HepG2 (cell line): ENCODE results near the gene PLB1. TPM values are rescaled to one million over a fixed set of nuclear protein-coding genes. Genes with fewer than 3 reads are reported as not detected.

Source experiments
- ATAC-seq: fragments of 200-7000 bp; cut with Tn5 transposase; 3 replicates; pipeline ENCODE4 v1.9.1; 2020; ENCODE audit warnings: mild to moderate bottlenecking, moderate library complexity
- BruUV-seq: library from RNA; stranded (reverse); fragments of 400-500 nt; replicated peaks from 2 replicates; lab custom pipeline; 2021; lab: Mats Ljungman, UMichigan
- CTCF ChIA-PET: fragments of 300-600 bp; formaldehyde crosslinking; extraction: SDS; loops from one replicate; lab custom pipeline; 2021; ENCODE audit warnings: low total read pairs, inconsistent platforms, low intra/inter-chr PET ratio; lab: Yijun Ruan, JAX
- POLR2A ChIA-PET: fragments of 350-600 bp; sonication (Branson Sonifier 250); formaldehyde crosslinking; loops from one replicate; lab custom pipeline; 2020; ENCODE audit warnings: antibody characterized with exemption, inconsistent platforms; lab: Yijun Ruan, JAX
- DNase-seq: peaks from one replicate; pipeline ENCODE4 v3.0.0-alpha.2; 2015; ENCODE audit warnings: low spot score
- FAIRE-seq: peaks from 3 replicates; lab custom pipeline; 2011; peaks lifted over from hg19 to GRCh38; lab: Jason Lieb, UNC
- H2AFZ ChIP-seq: one replicate; pipeline ENCODE4 v1.6.1; 2011; ENCODE audit warnings: low read length, inconsistent platforms
- H3K27ac ChIP-seq: fragments of 300-600 bp; 3 replicates; pipeline ENCODE4 v1.8.0; 2011; ENCODE audit warnings: mixed run types, mild to moderate bottlenecking, mixed read lengths, low read length, inconsistent platforms; ENCODE audit not compliant: insufficient read depth; ENCODE audit errors: extremely low read length
- H3K27me3 ChIP-seq, 2 experiments: fragments of 200-600 bp in 1 of 2; 2 replicates in 1 of 2; 3 replicates in 1 of 2; pipeline versions ENCODE4 v1.6.0 to v1.8.0; 2011; ENCODE audit warnings: low read length in 2 of 2, mild to moderate bottlenecking in 2 of 2, moderate library complexity in 2 of 2, inconsistent platforms in 1 of 2; ENCODE audit not compliant: insufficient read depth in 2 of 2, control insufficient read depth in 1 of 2
- H3K36me3 ChIP-seq, 2 experiments: fragments of 200-600 bp in 1 of 2; replicated peaks in 1 of 2; 2 replicates in 1 of 2; 3 replicates in 1 of 2; pipeline versions ENCODE4 v1.5.1 to v1.8.0; 2011; ENCODE audit warnings: low read length in 2 of 2, inconsistent platforms in 1 of 2; ENCODE audit not compliant: insufficient read depth in 2 of 2, control insufficient read depth in 1 of 2
- H3K4me1 ChIP-seq: 2 replicates; pipeline ENCODE4 v1.5.1; 2012; ENCODE audit warnings: low read length, inconsistent platforms; ENCODE audit not compliant: insufficient read depth
- H3K4me2 ChIP-seq: 2 replicates; pipeline ENCODE4 v1.6.0; 2011; ENCODE audit warnings: low read depth, low read length, inconsistent platforms
- H3K4me3 ChIP-seq, 3 experiments: fragments of 200-600 bp in 1 of 3; sonication (generic), shearing (Covaris generic) in 1 of 3; replicated peaks in 1 of 3; 2 replicates each; pipeline ENCODE4 v1.5.1; 2011 to 2016; ENCODE audit warnings: low read length in 3 of 3, inconsistent platforms in 2 of 3, low read depth in 2 of 3, mild to moderate bottlenecking in 2 of 3, control low read depth in 1 of 3, mixed read lengths in 1 of 3; ENCODE audit not compliant: insufficient read depth in 1 of 3
- H3K79me2 ChIP-seq: one replicate; pipeline ENCODE4 v1.6.1; 2011; ENCODE audit warnings: low read length, inconsistent platforms; ENCODE audit not compliant: insufficient read depth
- H3K9ac ChIP-seq: 2 replicates; pipeline ENCODE4 v1.6.0; 2011; ENCODE audit warnings: mild to moderate bottlenecking, low read depth, low read length, inconsistent platforms; ENCODE audit not compliant: insufficient read depth
- H3K9me3 ChIP-seq: 2 replicates; pipeline ENCODE4 v1.5.1; 2012; ENCODE audit warnings: mild to moderate bottlenecking, low read length
- H4K20me1 ChIP-seq: 2 replicates; pipeline ENCODE4 v1.6.0; 2011; ENCODE audit warnings: inconsistent platforms, mild to moderate bottlenecking, low read length, moderate library complexity; ENCODE audit not compliant: insufficient read depth
- FOXO1 ChIP-seq: sonication (generic); formaldehyde crosslinking; IDR thresholded peaks from 2 replicates; pipeline ENCODE4 v1.4.0; 2020; ENCODE audit warnings: missing genetic modification reagents
- GTF3A ChIP-seq: sonication (generic); formaldehyde crosslinking; conservative IDR thresholded peaks from 2 replicates; pipeline ENCODE4 v1.4.0; 2020; ENCODE audit warnings: mild to moderate bottlenecking, missing genetic modification reagents
- KDM4B ChIP-seq: sonication (generic); formaldehyde crosslinking; IDR thresholded peaks from 2 replicates; pipeline ENCODE4 v1.4.0; 2020; ENCODE audit warnings: missing genetic modification reagents
- MZF1 ChIP-seq: sonication (generic); formaldehyde crosslinking; IDR thresholded peaks from 2 replicates; pipeline ENCODE4 v1.8.1; 2023; ENCODE audit warnings: mild to moderate bottlenecking, missing genetic modification reagents, borderline replicate concordance
- SMAD1 ChIP-seq: sonication (generic); formaldehyde crosslinking; IDR thresholded peaks from 2 replicates; pipeline ENCODE4 v1.4.0; 2020; ENCODE audit warnings: missing genetic modification reagents, low read depth, mild to moderate bottlenecking, borderline replicate concordance
- SMYD3 ChIP-seq: sonication (generic); formaldehyde crosslinking; IDR thresholded peaks from 2 replicates; pipeline ENCODE4 v1.8.1; 2023; ENCODE audit warnings: mild to moderate bottlenecking, missing genetic modification reagents
- ZNF12 ChIP-seq: sonication (generic); formaldehyde crosslinking; IDR thresholded peaks from 2 replicates; pipeline ENCODE4 v1.5.0; 2020; ENCODE audit warnings: missing genetic modification reagents
- ZNF136 ChIP-seq: sonication (generic); formaldehyde crosslinking; IDR thresholded peaks from 2 replicates; pipeline ENCODE4 v1.8.1; 2022; ENCODE audit warnings: low read depth, mild to moderate bottlenecking, moderate library complexity, missing genetic modification reagents
- ZNF3 ChIP-seq: IDR thresholded peaks from 2 replicates; pipeline ENCODE4 v1.7.0; 2017; ENCODE audit warnings: inconsistent platforms
- ZNF550 ChIP-seq: sonication (generic); formaldehyde crosslinking; IDR thresholded peaks from 2 replicates; pipeline ENCODE4 v1.4.0; 2020; ENCODE audit warnings: mild to moderate bottlenecking, missing genetic modification reagents, borderline replicate concordance
- ZNF564 ChIP-seq: sonication (generic); formaldehyde crosslinking; IDR thresholded peaks from 2 replicates; pipeline ENCODE4 v1.8.1; 2023; ENCODE audit warnings: mild to moderate bottlenecking, missing genetic modification reagents
- ZNF737 ChIP-seq: sonication (generic); formaldehyde crosslinking; IDR thresholded peaks from 2 replicates; pipeline ENCODE4 v1.5.0; 2020; ENCODE audit warnings: missing genetic modification reagents, mild to moderate bottlenecking, borderline replicate concordance
- WGBS: methylation state at CpG from one replicate; pipeline ENCODE4 v1.1.6; 2017; ENCODE audit warnings: low lambda C conversion rate; 5-methylcytosine and 5-hydroxymethylcytosine counted together
- in situ Hi-C: cut with HindIII; loops from 2 replicates; pipeline ENCODE4 v1.10.0; 2017; ENCODE audit warnings: low pct_unique_long_range_greater_than_20kb; ENCODE audit not compliant: extremely low pct_ligation_motif_present
- intact Hi-C: fragments of 100-400 bp; cut with micrococcal nuclease; formaldehyde crosslinking; loops from one replicate; pipeline ENCODE4 v1.10.0; 2022; ENCODE audit not compliant: unreplicated experiment
- polyA plus RNA-seq, 8 experiments: library from polyadenylated mRNA; depleted of rRNA in 3 of 8; stranded (reverse) in 7 of 8; unstranded in 1 of 8; fragments of >200 nt; fragmentation: Illumina TruSeq in 4 of 8; extraction: Trizol in 4 of 8; gene quantifications; 2 replicates each; pipeline versions ENCODE4 v1.2.1 to v1.2.3, GENCODE V29; 2011 to 2016; ENCODE audit warnings: low read depth in 4 of 8, missing spikeins in 1 of 8, mixed read lengths in 1 of 8; ENCODE audit not compliant: insufficient read depth in 1 of 8
- total RNA-seq, 5 experiments: library from RNA; depleted of rRNA; stranded (reverse); fragments of >200 nt; fragmentation: Illumina TruSeq; extraction: Trizol; gene quantifications; 2 replicates each; pipeline ENCODE4 v1.2.3, GENCODE V29; 2016; ENCODE audit warnings: low read depth in 1 of 5
- TF ChIP-seq, protein P1 (sequence below): sonication (generic); formaldehyde crosslinking; IDR thresholded peaks from 2 replicates; pipeline ENCODE4 v1.4.0; 2020; ENCODE audit warnings: mild to moderate bottlenecking, missing genetic modification reagents
- TF ChIP-seq, protein P2 (sequence below): sonication (generic); formaldehyde crosslinking; IDR thresholded peaks from 2 replicates; pipeline ENCODE4 v1.8.0; 2022; ENCODE audit warnings: missing genetic modification reagents, mild to moderate bottlenecking, moderate library complexity, borderline replicate concordance
- TF ChIP-seq, protein P3 (sequence below): sonication (generic); formaldehyde crosslinking; IDR thresholded peaks from 2 replicates; pipeline ENCODE4 v1.5.1; 2020; ENCODE audit warnings: missing genetic modification reagents, mild to moderate bottlenecking, borderline replicate concordance
- TF ChIP-seq, protein P4 (sequence below): sonication (generic); formaldehyde crosslinking; IDR thresholded peaks from 2 replicates; pipeline ENCODE4 v1.9.0; 2021; ENCODE audit warnings: missing genetic modification reagents, mild to moderate bottlenecking, borderline replicate concordance

The PLB1 gene
- total and polyA plus RNA-seq, 2 of the 13 experiments (the other 11 are each of a cell fraction or from before 2014, with no cell fraction given): 0.20 to 1.8 TPM

DNA sequence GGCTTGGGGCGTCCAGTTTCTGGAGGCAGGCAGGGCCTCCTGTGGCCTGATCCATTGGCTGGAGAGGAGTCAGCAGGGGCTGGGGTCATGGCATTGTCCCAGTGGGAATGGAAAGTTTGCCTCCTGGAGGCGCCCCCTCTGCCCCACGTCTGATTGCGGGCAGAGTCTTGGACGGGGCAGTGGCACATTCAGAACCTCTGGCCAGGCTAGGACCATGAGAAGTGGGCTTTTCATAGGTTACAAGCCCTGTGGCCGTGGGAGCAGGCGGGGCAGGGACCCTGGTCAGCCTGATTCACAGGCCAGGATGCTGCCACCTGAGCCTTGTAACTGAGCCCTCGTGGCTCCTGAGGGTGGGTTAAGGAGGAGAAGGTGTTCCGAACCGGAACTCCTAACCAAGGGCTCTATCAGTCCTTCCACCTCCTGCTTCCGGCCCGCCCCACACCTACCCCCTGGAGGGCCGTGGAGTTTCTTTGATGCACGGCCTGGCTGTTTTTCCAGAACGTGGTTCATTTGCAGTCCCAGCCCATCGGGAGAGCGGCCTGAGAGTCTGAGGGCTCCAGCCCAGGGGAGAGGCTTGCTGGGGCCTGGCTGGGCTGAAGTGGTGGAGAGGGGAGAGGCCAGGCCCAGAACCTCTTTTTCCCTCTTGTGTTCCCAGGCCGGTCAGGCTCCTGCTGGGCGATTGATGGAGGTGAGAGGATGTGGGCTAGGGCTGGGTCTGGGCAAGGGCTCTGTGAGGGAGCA is 43.9 kb upstream of the PLB1 start (continued):
- TF ChIP-seq ZNF564 (no peak), ZNF12 (CRISPR knock-in tag) (0 out of 2 replicates have a peak, but pooled peaks have one; percentile 20)
- TF ChIP-seq, protein P1, sequence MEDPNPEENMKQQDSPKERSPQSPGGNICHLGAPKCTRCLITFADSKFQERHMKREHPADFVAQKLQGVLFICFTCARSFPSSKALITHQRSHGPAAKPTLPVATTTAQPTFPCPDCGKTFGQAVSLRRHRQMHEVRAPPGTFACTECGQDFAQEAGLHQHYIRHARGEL (CRISPR knock-in tag): no peak
- TF ChIP-seq, all 625 proteins: peak for 9

DNA sequence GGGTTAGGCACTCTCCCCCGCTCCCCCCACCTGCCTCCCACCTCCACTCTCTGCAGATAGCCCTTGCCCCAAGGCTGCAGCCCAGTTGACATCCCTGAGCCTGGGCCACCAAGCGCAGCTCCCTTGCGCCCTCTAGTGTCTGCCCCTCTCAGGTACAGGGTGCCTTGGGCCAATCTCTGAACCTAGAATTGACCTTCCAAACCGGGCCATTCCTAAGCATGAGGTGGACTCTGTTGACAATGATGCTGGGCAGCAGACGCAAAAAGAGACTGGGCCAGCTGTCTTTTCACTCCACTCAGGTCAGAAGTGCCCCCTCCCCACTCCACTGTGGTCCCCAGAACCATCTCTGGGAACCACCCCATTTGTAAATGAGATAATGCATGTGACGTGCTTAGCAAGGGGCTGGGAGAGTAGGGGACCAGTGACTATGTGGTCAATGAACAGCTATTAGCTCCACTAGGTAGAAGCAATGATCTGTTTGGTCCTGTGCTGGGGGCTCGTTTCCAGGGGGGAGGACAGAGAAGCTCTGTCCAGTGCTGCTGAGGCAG is 43.3 kb upstream of the PLB1 start:
- Histone ChIP-seq H3K4me3 (no peak overlapping the region), H3K79me2 (no peaks in the 10 kb centered on the region), H3K9me3 (no peaks in the 10 kb centered on the region), H3K4me2 (no peak overlapping the region), H3K27ac (no peak overlapping the region), H3K9ac (no peak overlapping the region), H2AFZ (no peak overlapping the region), H3K4me1 (no peaks in the 10 kb centered on the region), H3K27me3 (peaks cover 0 to 7% of the 10 kb centered on the region in 2 experiments; a peak in 3 of 5 replicates), H4K20me1 (no peaks in the 10 kb centered on the region), H3K36me3 (no peaks in the 10 kb centered on the region)
- FAIRE-seq (peak; percentile 85), ATAC-seq (peak; percentile 92), DNase-seq (peak; percentile 58)
- BruUV-seq: no TSS peak
- 8% methylated on average over 6 of the region's 7 CpGs for WGBS
- CTCF ChIA-PET: interaction anchor here (0.6 to 2.5 kb wide), 10 partner anchors 55 to 769 kb away, joined by 3 to 15 read pairs (median 6); no protein-coding TSS in a partner anchor
- POLR2A ChIA-PET: no interaction called here
- intact Hi-C loops: loop anchor here (1.0 to 2.0 kb wide), 4 partner anchors 645 to 770 kb away; no protein-coding TSS in a partner anchor
- in situ Hi-C loops: no loop called here
- TF ChIP-seq ZNF550 (CRISPR knock-in tag) (no peak), FOXO1 (peak; percentile 44; the same call in 1 of the 2 replicates), ZNF136 (CRISPR knock-in tag) (no peak), GTF3A (no peak), SMYD3 (no peak), KDM4B (CRISPR knock-in tag) (no peak), ZNF737 (CRISPR knock-in tag) (no peak), SMAD1 (CRISPR knock-in tag) (no peak), ZNF3 (CRISPR knock-in tag) (no peak), MZF1 (CRISPR knock-in tag) (no peak)
- TF ChIP-seq, protein P2, sequence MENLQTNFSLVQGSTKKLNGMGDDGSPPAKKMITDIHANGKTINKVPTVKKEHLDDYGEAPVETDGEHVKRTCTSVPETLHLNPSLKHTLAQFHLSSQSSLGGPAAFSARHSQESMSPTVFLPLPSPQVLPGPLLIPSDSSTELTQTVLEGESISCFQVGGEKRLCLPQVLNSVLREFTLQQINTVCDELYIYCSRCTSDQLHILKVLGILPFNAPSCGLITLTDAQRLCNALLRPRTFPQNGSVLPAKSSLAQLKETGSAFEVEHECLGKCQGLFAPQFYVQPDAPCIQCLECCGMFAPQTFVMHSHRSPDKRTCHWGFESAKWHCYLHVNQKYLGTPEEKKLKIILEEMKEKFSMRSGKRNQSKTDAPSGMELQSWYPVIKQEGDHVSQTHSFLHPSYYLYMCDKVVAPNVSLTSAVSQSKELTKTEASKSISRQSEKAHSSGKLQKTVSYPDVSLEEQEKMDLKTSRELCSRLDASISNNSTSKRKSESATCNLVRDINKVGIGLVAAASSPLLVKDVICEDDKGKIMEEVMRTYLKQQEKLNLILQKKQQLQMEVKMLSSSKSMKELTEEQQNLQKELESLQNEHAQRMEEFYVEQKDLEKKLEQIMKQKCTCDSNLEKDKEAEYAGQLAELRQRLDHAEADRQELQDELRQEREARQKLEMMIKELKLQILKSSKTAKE: no peak
- TF ChIP-seq, protein P3, sequence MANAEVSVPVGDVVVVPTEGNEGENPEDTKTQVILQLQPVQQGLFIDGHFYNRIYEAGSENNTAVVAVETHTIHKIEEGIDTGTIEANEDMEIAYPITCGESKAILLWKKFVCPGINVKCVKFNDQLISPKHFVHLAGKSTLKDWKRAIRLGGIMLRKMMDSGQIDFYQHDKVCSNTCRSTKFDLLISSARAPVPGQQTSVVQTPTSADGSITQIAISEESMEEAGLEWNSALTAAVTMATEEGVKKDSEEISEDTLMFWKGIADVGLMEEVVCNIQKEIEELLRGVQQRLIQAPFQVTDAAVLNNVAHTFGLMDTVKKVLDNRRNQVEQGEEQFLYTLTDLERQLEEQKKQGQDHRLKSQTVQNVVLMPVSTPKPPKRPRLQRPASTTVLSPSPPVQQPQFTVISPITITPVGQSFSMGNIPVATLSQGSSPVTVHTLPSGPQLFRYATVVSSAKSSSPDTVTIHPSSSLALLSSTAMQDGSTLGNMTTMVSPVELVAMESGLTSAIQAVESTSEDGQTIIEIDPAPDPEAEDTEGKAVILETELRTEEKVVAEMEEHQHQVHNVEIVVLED (CRISPR knock-in tag): no peak
- TF ChIP-seq, protein P4, sequence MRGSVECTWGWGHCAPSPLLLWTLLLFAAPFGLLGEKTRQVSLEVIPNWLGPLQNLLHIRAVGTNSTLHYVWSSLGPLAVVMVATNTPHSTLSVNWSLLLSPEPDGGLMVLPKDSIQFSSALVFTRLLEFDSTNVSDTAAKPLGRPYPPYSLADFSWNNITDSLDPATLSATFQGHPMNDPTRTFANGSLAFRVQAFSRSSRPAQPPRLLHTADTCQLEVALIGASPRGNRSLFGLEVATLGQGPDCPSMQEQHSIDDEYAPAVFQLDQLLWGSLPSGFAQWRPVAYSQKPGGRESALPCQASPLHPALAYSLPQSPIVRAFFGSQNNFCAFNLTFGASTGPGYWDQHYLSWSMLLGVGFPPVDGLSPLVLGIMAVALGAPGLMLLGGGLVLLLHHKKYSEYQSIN (CRISPR knock-in tag): no peak
